ENCODE results near the gene SPAST.

The SPAST gene

DNA sequence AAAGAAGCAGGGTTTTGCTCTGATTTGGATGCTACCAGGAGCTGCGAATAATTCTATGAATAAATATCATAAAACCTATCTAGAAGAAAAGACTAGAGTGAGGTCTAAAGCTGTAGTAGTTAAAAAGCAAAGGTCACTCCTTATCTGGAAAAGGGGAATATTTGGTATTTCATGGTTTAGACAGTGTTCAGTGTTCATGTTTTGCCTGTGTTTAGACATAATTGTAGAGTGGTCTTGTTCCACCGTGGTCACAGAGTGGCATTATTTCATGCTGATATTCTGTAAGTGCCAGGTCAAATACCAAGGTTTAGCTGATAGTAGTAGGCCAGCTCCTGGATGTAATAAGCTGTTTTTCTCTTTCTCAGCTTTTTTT lies 10.8 kb downstream of the SPAST start:
- TF ChIP-seq, protein P1, sequence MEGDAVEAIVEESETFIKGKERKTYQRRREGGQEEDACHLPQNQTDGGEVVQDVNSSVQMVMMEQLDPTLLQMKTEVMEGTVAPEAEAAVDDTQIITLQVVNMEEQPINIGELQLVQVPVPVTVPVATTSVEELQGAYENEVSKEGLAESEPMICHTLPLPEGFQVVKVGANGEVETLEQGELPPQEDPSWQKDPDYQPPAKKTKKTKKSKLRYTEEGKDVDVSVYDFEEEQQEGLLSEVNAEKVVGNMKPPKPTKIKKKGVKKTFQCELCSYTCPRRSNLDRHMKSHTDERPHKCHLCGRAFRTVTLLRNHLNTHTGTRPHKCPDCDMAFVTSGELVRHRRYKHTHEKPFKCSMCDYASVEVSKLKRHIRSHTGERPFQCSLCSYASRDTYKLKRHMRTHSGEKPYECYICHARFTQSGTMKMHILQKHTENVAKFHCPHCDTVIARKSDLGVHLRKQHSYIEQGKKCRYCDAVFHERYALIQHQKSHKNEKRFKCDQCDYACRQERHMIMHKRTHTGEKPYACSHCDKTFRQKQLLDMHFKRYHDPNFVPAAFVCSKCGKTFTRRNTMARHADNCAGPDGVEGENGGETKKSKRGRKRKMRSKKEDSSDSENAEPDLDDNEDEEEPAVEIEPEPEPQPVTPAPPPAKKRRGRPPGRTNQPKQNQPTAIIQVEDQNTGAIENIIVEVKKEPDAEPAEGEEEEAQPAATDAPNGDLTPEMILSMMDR (IDR thresholded peaks at IDR 0.05; ENCODE audit: borderline replicate concordance, insufficient read depth, low read depth, low read length), result no peak
- H3K4me3 ChIP-seq (ENCODE audit: low read depth, low read length), result no peak overlapping the region

DNA sequence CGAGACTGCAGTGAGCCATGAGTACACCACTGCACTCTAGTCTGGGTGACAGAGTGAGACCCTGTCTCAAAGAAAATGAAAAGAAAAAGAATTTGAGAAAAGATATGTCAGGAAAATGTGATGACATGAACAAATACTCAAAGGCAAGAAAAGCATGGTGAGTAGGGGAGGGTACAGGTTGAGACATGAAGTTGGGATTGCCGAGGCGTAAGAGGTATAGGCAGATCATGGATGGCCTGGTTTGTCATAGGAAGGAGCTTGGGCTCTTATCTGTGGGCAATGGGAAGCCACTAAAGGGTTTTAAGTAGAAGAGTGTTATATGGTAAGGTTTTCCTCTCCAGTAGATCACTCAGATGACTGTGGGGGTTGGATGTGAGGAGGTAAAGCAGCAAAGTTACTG lies 32.3 kb downstream of the SPAST start:
- TF ChIP-seq, protein P1 (IDR thresholded peaks at IDR 0.05; ENCODE audit: borderline replicate concordance, insufficient read depth, low read depth, low read length), result no peak
- H3K4me3 ChIP-seq (ENCODE audit: low read depth, low read length), result no peak overlapping the region

DNA sequence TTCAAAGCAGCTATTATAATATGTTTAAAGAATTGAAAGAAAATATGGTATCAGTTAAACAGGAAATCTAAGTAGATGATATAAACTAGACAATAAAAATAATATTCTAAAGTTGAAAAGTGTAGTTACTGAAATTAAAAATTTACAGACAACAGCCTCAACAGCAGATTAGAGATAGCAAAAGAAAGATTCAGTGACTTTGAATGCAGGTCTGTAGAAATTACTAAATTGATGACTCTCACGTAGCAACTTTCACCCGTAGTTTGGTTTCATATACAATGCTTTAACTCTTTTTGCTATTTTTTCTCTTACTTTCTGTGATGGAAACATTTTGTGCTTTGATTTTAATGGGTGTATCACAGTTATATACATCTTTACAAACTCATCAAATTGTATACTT lies 44.8 kb downstream of the SPAST start:
- TF ChIP-seq, protein P1 (IDR thresholded peaks at IDR 0.05; ENCODE audit: borderline replicate concordance, insufficient read depth, low read depth, low read length), result no peak
- no peak overlapping the region for H3K4me3 ChIP-seq (ENCODE audit: low read depth, low read length)

DNA sequence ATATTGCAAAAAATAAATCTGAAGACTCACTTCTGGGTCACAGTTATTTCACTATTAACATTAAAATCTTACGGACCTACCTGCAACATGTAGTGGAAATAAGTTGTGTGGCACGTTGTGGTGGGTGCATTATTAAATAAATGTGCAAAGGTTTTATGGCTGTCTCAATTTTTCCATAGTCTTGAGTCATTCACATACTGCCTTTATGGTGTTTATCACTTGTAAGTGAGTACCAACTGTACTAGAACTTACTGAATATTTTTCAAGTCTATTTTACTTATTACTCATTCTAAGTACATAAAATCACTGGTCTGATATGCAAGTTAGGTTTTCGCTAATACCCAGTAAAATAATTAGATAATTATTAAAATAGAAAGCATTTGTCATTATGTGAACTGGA lies 54.7 kb downstream of the SPAST start:
- TF ChIP-seq, protein P1 (IDR thresholded peaks at IDR 0.05; ENCODE audit: borderline replicate concordance, insufficient read depth, low read depth, low read length), result no peak
- H3K4me3 ChIP-seq (ENCODE audit: low read depth, low read length), result no peak overlapping the region

DNA sequence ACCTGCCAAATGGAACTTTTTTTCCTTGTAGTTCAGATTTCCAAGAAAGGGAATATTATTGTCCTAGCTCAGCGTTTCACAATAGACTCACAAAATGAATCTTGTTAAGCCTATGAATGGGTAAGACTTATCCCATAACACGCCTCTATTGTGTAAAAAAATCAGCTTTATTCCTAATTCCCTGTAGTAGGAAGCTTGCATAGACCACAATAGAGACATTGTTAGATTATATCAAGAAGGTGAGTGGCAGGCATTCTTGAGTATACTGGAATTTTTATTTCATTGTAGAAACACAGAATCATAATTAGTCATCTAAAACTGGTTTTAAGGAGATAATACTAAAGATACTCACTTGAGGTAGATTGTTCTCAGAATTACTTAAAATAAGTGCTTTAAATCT lies 55.8 kb downstream of the SPAST start:
- TF ChIP-seq, protein P1 (IDR thresholded peaks at IDR 0.05; ENCODE audit: borderline replicate concordance, insufficient read depth, low read depth, low read length), result no peak
- no peak overlapping the region for H3K4me3 ChIP-seq (ENCODE audit: low read depth, low read length)

DNA sequence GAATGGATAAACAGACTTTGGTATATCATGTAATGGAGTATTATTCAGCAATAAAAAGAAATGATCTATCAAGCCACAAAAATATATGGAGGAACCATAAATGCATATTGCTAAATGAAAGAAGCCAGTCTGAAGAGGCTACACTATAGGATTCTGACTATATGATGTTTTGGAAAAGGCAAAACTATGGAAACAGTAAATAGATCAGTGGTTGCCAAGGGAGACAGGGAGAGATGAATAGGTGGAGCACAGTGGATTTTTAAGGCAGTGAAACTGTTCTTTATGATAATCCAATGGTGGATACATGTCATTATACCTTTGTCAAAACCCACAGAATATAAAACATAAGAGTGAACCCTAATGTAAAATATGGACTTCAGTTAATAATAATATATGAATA lies 61.3 kb downstream of the SPAST start:
- no peak overlapping the region for H3K4me3 ChIP-seq (ENCODE audit: low read depth, low read length)
- TF ChIP-seq, protein P1 (IDR thresholded peaks at IDR 0.05; ENCODE audit: borderline replicate concordance, insufficient read depth, low read depth, low read length), result no peak

DNA sequence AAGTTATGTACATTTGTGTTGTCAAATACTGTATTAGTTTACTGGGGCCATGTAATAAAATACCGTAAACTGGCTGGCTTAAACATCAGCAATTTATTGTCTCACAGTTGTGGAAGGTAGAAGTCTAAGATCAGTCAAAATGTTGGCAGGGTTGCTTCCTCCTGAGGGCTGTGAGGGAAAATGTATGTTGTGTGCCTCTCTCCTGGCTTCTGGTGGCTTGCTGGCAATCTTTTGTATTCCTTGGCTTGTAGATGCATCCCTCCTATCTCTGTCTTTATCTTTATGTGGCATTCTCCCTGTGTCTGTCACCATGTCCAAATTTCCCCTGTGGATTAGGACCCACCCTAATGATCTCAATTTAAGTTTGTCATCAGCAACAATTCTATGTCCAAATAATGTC lies 65.3 kb downstream of the SPAST start:
- no peak overlapping the region for H3K4me3 ChIP-seq (ENCODE audit: low read depth, low read length)
- TF ChIP-seq, protein P1 (IDR thresholded peaks at IDR 0.05; ENCODE audit: borderline replicate concordance, insufficient read depth, low read depth, low read length), result no peak
